ENCODE results near the gene SGK1. TPM values are rescaled to one million over a fixed set of nuclear protein-coding genes. Genes with fewer than 3 reads are reported as not detected.
"Not testable (repeated sequence)": the region's sequence is repeated elsewhere in the genome, so short reads cannot be mapped to it uniquely, and the experiment has no call there.

SGK1 gene
- polyA plus RNA-seq, 1 of the 3 experiments (the other 2 are of a cell fraction): 440 TPM

DNA sequence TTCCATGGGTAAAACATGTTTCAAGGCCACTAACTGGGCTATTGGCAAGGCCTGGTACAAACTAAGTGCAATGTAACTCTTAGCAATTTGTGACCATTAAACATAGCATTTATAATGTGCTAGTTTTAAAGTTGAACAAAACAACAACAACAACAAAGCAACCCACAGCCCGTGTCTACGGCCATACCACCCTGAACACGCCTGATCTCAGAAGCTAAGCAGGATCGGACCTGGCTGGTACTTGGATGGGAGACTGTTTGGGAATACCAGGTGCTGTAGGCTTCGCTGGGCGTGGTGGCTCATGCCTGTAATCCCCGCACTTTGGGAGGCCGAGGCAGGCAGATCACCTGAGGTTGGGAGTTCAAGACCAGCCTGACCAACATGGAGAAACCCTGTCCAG lies 61.0 kb downstream of the SGK1 start:
- 96% methylated on average over 8 of the region's 8 CpGs for WGBS (ENCODE audit: low lambda C conversion rate)

DNA sequence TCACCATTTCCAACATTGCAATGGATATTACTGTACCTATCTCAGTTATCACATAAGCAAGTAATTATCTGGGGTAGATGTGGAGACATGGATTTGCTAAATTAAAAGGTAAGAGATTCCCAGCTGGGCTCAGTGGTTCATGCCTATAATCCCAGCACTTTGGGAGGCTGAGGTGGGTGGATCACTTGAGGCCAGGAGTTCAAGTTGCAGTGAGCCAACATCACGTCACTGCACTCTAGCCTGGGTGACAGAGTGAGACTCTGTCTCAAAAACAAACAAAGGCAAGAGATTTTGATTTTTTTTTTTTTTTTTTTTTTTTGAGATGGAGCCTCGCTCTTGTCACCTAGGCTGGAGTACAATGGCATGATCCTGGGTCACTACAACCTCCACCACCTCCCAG lies 62.6 kb downstream of the SGK1 start:
- H2AFZ ChIP-seq (ENCODE audit: low read depth); H4K20me1 ChIP-seq (ENCODE audit: insufficient read depth); H3F3A ChIP-seq (replicated peaks; ENCODE audit: insufficient read depth); H3K27ac ChIP-seq (ENCODE audit: low read depth in 2 of 2, low read length in 1 of 2); DNase-seq; H3K4me1 ChIP-seq (ENCODE audit: control insufficient read depth in 1 of 2, insufficient read depth in 2 of 2, low read depth in 1 of 2, low read length in 1 of 2); POLR2A ChIA-PET; CTCF ChIA-PET; H3K79me2 ChIP-seq (ENCODE audit: insufficient read depth); H3K9me2 ChIP-seq; H3K4me3 ChIP-seq (ENCODE audit: low read depth in 2 of 2, low read length in 1 of 2); H3K9me3 ChIP-seq; H3K36me3 ChIP-seq (replicated peaks in 1 of 2; ENCODE audit: control insufficient read depth in 1 of 2, insufficient read depth in 2 of 2, low read length in 1 of 2); H3K4me2 ChIP-seq; H3K9ac ChIP-seq; H3K27me3 ChIP-seq (ENCODE audit: insufficient read depth): not testable (repeated sequence)
- WGBS (ENCODE audit: low lambda C conversion rate): 94% methylated on average over 2 of the region's 2 CpGs

More for the DNA sequence above, 61.0 kb downstream of the SGK1 start:
- no peak overlapping the region for H3K4me3 ChIP-seq (ENCODE audit: low read depth in 2 of 2, low read length in 1 of 2)
- H3K79me2 ChIP-seq (ENCODE audit: insufficient read depth): no peaks in the 10 kb centered on the region
- TF ChIP-seq MXI1 (IDR thresholded peaks at IDR 0.05; ENCODE audit: low read depth, low read length) (no peak), NRF1 (IDR thresholded peaks at IDR 0.05; ENCODE audit: low read depth, low read length) (no peak), RFX5 (IDR thresholded peaks at IDR 0.05; ENCODE audit: low read length) (no peak), CHD2 (IDR thresholded peaks at IDR 0.05; ENCODE audit: low read length, partially characterized antibody) (no peak), EZH2phosphoT487 (IDR thresholded peaks at IDR 0.05; ENCODE audit: borderline replicate concordance, low read depth) (no peak), TAF1 (IDR thresholded peaks at IDR 0.05; ENCODE audit: borderline replicate concordance, low read depth, low read length) (no peak), FOXM1 (IDR thresholded peaks at IDR 0.05; ENCODE audit: low read depth) (no peak), RXRA (IDR thresholded peaks at IDR 0.05; ENCODE audit: borderline replicate concordance, low read depth) (no peak), TEAD4 (IDR thresholded peaks at IDR 0.05; ENCODE audit: borderline replicate concordance, insufficient read depth) (no peak), EP300 (IDR thresholded peaks at IDR 0.05; ENCODE audit: borderline replicate concordance in 1 of 2, low read depth in 1 of 2, low read length in 1 of 2) (no peak)
- TF ChIP-seq, protein P1, sequence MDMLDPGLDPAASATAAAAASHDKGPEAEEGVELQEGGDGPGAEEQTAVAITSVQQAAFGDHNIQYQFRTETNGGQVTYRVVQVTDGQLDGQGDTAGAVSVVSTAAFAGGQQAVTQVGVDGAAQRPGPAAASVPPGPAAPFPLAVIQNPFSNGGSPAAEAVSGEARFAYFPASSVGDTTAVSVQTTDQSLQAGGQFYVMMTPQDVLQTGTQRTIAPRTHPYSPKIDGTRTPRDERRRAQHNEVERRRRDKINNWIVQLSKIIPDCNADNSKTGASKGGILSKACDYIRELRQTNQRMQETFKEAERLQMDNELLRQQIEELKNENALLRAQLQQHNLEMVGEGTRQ (IDR thresholded peaks at IDR 0.05; ENCODE audit: borderline replicate concordance, low read depth, low read length): no peak
- TF ChIP-seq, protein P2, sequence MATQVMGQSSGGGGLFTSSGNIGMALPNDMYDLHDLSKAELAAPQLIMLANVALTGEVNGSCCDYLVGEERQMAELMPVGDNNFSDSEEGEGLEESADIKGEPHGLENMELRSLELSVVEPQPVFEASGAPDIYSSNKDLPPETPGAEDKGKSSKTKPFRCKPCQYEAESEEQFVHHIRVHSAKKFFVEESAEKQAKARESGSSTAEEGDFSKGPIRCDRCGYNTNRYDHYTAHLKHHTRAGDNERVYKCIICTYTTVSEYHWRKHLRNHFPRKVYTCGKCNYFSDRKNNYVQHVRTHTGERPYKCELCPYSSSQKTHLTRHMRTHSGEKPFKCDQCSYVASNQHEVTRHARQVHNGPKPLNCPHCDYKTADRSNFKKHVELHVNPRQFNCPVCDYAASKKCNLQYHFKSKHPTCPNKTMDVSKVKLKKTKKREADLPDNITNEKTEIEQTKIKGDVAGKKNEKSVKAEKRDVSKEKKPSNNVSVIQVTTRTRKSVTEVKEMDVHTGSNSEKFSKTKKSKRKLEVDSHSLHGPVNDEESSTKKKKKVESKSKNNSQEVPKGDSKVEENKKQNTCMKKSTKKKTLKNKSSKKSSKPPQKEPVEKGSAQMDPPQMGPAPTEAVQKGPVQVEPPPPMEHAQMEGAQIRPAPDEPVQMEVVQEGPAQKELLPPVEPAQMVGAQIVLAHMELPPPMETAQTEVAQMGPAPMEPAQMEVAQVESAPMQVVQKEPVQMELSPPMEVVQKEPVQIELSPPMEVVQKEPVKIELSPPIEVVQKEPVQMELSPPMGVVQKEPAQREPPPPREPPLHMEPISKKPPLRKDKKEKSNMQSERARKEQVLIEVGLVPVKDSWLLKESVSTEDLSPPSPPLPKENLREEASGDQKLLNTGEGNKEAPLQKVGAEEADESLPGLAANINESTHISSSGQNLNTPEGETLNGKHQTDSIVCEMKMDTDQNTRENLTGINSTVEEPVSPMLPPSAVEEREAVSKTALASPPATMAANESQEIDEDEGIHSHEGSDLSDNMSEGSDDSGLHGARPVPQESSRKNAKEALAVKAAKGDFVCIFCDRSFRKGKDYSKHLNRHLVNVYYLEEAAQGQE (IDR thresholded peaks at IDR 0.05; ENCODE audit: low read depth, low read length): no peak
- TF ChIP-seq, protein P3, sequence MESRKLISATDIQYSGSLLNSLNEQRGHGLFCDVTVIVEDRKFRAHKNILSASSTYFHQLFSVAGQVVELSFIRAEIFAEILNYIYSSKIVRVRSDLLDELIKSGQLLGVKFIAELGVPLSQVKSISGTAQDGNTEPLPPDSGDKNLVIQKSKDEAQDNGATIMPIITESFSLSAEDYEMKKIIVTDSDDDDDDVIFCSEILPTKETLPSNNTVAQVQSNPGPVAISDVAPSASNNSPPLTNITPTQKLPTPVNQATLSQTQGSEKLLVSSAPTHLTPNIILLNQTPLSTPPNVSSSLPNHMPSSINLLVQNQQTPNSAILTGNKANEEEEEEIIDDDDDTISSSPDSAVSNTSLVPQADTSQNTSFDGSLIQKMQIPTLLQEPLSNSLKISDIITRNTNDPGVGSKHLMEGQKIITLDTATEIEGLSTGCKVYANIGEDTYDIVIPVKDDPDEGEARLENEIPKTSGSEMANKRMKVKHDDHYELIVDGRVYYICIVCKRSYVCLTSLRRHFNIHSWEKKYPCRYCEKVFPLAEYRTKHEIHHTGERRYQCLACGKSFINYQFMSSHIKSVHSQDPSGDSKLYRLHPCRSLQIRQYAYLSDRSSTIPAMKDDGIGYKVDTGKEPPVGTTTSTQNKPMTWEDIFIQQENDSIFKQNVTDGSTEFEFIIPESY (IDR thresholded peaks at IDR 0.05; ENCODE audit: borderline replicate concordance, low read depth): no peak
- H3K9ac ChIP-seq: no peak overlapping the region
- no peaks in the 10 kb centered on the region for H3K36me3 ChIP-seq (replicated peaks in 1 of 2; ENCODE audit: control insufficient read depth in 1 of 2, insufficient read depth in 2 of 2, low read length in 1 of 2)
- POLR2A ChIA-PET: no interaction called here
- H3K9me2 ChIP-seq: no peaks in the 10 kb centered on the region
- no peaks in the 10 kb centered on the region for H3F3A ChIP-seq (replicated peaks; ENCODE audit: insufficient read depth)
- H3K4me1 ChIP-seq (ENCODE audit: control insufficient read depth in 1 of 2, insufficient read depth in 2 of 2, low read depth in 1 of 2, low read length in 1 of 2): peaks cover 2% of the 10 kb centered on the region in 2 experiments; a peak in 1 of 4 replicates
- H3K27ac ChIP-seq (ENCODE audit: low read depth in 2 of 2, low read length in 1 of 2): no peak overlapping the region
- no peaks in the 10 kb centered on the region for H3K27me3 ChIP-seq (ENCODE audit: insufficient read depth)
- CTCF ChIA-PET: no interaction called here
- DNase-seq: no peak
- no peak overlapping the region for H2AFZ ChIP-seq (ENCODE audit: low read depth)
- no peaks in the 10 kb centered on the region for H3K9me3 ChIP-seq
- H3K4me2 ChIP-seq: no peak overlapping the region
- H4K20me1 ChIP-seq (ENCODE audit: insufficient read depth): no peaks in the 10 kb centered on the region

Data from SK-N-SH (cell line).